ENCODE results near the gene SLC44A5. TPM values are rescaled to one million over a fixed set of nuclear protein-coding genes. Genes with fewer than 3 reads are reported as not detected.
"Not testable (repeated sequence)": the region's sequence is repeated elsewhere in the genome, so short reads cannot be mapped to it uniquely, and the experiment has no call there.

The SLC44A5 gene
- total RNA-seq, 1 donor from 2014 or later, result under 0.01 TPM

- no peaks in the 10 kb centered on the region for H3K27me3 ChIP-seq (ENCODE audit: control insufficient read depth in 3 of 3, insufficient read depth in 3 of 3, low read length in 3 of 3)
- H3K4me3 ChIP-seq (ENCODE audit: low read length in 3 of 3), result no peak overlapping the region
- H3K27ac ChIP-seq (ENCODE audit: low read depth, low read length), result no peak overlapping the region
- no peak overlapping the region for H3K9ac ChIP-seq (ENCODE audit: low read depth in 1 of 3, low read length in 3 of 3)
- H3K9me3 ChIP-seq (ENCODE audit: control insufficient read depth in 3 of 3, low read length in 3 of 3), result no peaks in the 10 kb centered on the region
- H3K4me1 ChIP-seq (ENCODE audit: control insufficient read depth in 3 of 3, insufficient read depth in 3 of 3, low read length in 3 of 3), result no peaks in the 10 kb centered on the region
- H3K36me3 ChIP-seq (ENCODE audit: control insufficient read depth in 3 of 3, insufficient read depth in 3 of 3, low read length in 3 of 3), result no peaks in the 10 kb centered on the region
Measured at GRCh38 chr1:75594327-75594726, 16.6 kb downstream of the SLC44A5 start.

GRCh38 chr1:75593457-75593856 lies 17.5 kb downstream of the SLC44A5 start:
- not testable (repeated sequence) for H3K4me1 ChIP-seq (ENCODE audit: control insufficient read depth in 3 of 3, insufficient read depth in 3 of 3, low read length in 3 of 3); H3K9me3 ChIP-seq (ENCODE audit: control insufficient read depth in 3 of 3, low read length in 3 of 3)

GRCh38 chr1:75589637-75590036 lies 21.3 kb downstream of the SLC44A5 start:
- no peaks in the 10 kb centered on the region for H3K9me3 ChIP-seq (ENCODE audit: control insufficient read depth in 3 of 3, low read length in 3 of 3)
- H3K4me1 ChIP-seq (ENCODE audit: control insufficient read depth in 3 of 3, insufficient read depth in 3 of 3, low read length in 3 of 3), result no peaks in the 10 kb centered on the region
- H3K9ac ChIP-seq (ENCODE audit: low read depth in 1 of 3, low read length in 3 of 3), result no peak overlapping the region
- no peak overlapping the region for H3K27ac ChIP-seq (ENCODE audit: low read depth, low read length)
- no peaks in the 10 kb centered on the region for H3K36me3 ChIP-seq (ENCODE audit: control insufficient read depth in 3 of 3, insufficient read depth in 3 of 3, low read length in 3 of 3)
- no peaks in the 10 kb centered on the region for H3K27me3 ChIP-seq (ENCODE audit: control insufficient read depth in 3 of 3, insufficient read depth in 3 of 3, low read length in 3 of 3)
- no peak overlapping the region for H3K4me3 ChIP-seq (ENCODE audit: low read length in 3 of 3)

More at GRCh38 chr1:75593457-75593856, 17.5 kb downstream of the SLC44A5 start:
- H3K27ac ChIP-seq (ENCODE audit: low read depth, low read length); H3K4me3 ChIP-seq (ENCODE audit: low read length in 3 of 3); H3K36me3 ChIP-seq (ENCODE audit: control insufficient read depth in 3 of 3, insufficient read depth in 3 of 3, low read length in 3 of 3); H3K27me3 ChIP-seq (ENCODE audit: control insufficient read depth in 3 of 3, insufficient read depth in 3 of 3, low read length in 3 of 3); H3K9ac ChIP-seq (ENCODE audit: low read depth in 1 of 3, low read length in 3 of 3): not testable (repeated sequence)

- H3K4me1 ChIP-seq (ENCODE audit: control insufficient read depth in 3 of 3, insufficient read depth in 3 of 3, low read length in 3 of 3), result no peaks in the 10 kb centered on the region
- no peak overlapping the region for H3K27ac ChIP-seq (ENCODE audit: low read depth, low read length)
- no peak overlapping the region for H3K9ac ChIP-seq (ENCODE audit: low read depth in 1 of 3, low read length in 3 of 3)
- H3K36me3 ChIP-seq (ENCODE audit: control insufficient read depth in 3 of 3, insufficient read depth in 3 of 3, low read length in 3 of 3), result no peaks in the 10 kb centered on the region
- no peak overlapping the region for H3K4me3 ChIP-seq (ENCODE audit: low read length in 3 of 3)
- no peaks in the 10 kb centered on the region for H3K9me3 ChIP-seq (ENCODE audit: control insufficient read depth in 3 of 3, low read length in 3 of 3)
- H3K27me3 ChIP-seq (ENCODE audit: control insufficient read depth in 3 of 3, insufficient read depth in 3 of 3, low read length in 3 of 3), result no peaks in the 10 kb centered on the region
Measured at GRCh38 chr1:75588779-75589475, 22.0 kb downstream of the SLC44A5 start.

- no peaks in the 10 kb centered on the region for H3K36me3 ChIP-seq (ENCODE audit: control insufficient read depth in 3 of 3, insufficient read depth in 3 of 3, low read length in 3 of 3)
- H3K27ac ChIP-seq (ENCODE audit: low read depth, low read length), result no peak overlapping the region
- H3K9ac ChIP-seq (ENCODE audit: low read depth in 1 of 3, low read length in 3 of 3), result no peak overlapping the region
- H3K4me3 ChIP-seq (ENCODE audit: low read length in 3 of 3), result no peak overlapping the region
- no peaks in the 10 kb centered on the region for H3K4me1 ChIP-seq (ENCODE audit: control insufficient read depth in 3 of 3, insufficient read depth in 3 of 3, low read length in 3 of 3)
- no peaks in the 10 kb centered on the region for H3K9me3 ChIP-seq (ENCODE audit: control insufficient read depth in 3 of 3, low read length in 3 of 3)
- H3K27me3 ChIP-seq (ENCODE audit: control insufficient read depth in 3 of 3, insufficient read depth in 3 of 3, low read length in 3 of 3), result no peaks in the 10 kb centered on the region
Measured at GRCh38 chr1:75587692-75588091, 23.2 kb downstream of the SLC44A5 start.

GRCh38 chr1:75583282-75583681 lies 27.6 kb downstream of the SLC44A5 start:
- Histone ChIP-seq H3K36me3 (ENCODE audit: control insufficient read depth in 3 of 3, insufficient read depth in 3 of 3, low read length in 3 of 3) (no peaks in the 10 kb centered on the region), H3K4me1 (ENCODE audit: control insufficient read depth in 3 of 3, insufficient read depth in 3 of 3, low read length in 3 of 3) (no peaks in the 10 kb centered on the region), H3K9ac (ENCODE audit: low read depth in 1 of 3, low read length in 3 of 3) (no peak overlapping the region), H3K4me3 (ENCODE audit: low read length in 3 of 3) (no peak overlapping the region), H3K27ac (ENCODE audit: low read depth, low read length) (no peak overlapping the region), H3K9me3 (ENCODE audit: control insufficient read depth in 3 of 3, low read length in 3 of 3) (no peaks in the 10 kb centered on the region), H3K27me3 (ENCODE audit: control insufficient read depth in 3 of 3, insufficient read depth in 3 of 3, low read length in 3 of 3) (no peaks in the 10 kb centered on the region)

- Histone ChIP-seq H3K36me3 (ENCODE audit: control insufficient read depth in 3 of 3, insufficient read depth in 3 of 3, low read length in 3 of 3) (no peaks in the 10 kb centered on the region), H3K27me3 (ENCODE audit: control insufficient read depth in 3 of 3, insufficient read depth in 3 of 3, low read length in 3 of 3) (no peaks in the 10 kb centered on the region), H3K4me3 (ENCODE audit: low read length in 3 of 3) (no peak overlapping the region), H3K27ac (ENCODE audit: low read depth, low read length) (no peak overlapping the region), H3K4me1 (ENCODE audit: control insufficient read depth in 3 of 3, insufficient read depth in 3 of 3, low read length in 3 of 3) (no peaks in the 10 kb centered on the region), H3K9ac (ENCODE audit: low read depth in 1 of 3, low read length in 3 of 3) (no peak overlapping the region), H3K9me3 (ENCODE audit: control insufficient read depth in 3 of 3, low read length in 3 of 3) (no peaks in the 10 kb centered on the region)
Measured at GRCh38 chr1:75582725-75583261, 28.1 kb downstream of the SLC44A5 start.

- Histone ChIP-seq H3K9ac (ENCODE audit: low read depth in 1 of 3, low read length in 3 of 3) (no peak overlapping the region), H3K36me3 (ENCODE audit: control insufficient read depth in 3 of 3, insufficient read depth in 3 of 3, low read length in 3 of 3) (no peaks in the 10 kb centered on the region), H3K9me3 (ENCODE audit: control insufficient read depth in 3 of 3, low read length in 3 of 3) (no peaks in the 10 kb centered on the region), H3K4me1 (ENCODE audit: control insufficient read depth in 3 of 3, insufficient read depth in 3 of 3, low read length in 3 of 3) (no peaks in the 10 kb centered on the region), H3K27me3 (ENCODE audit: control insufficient read depth in 3 of 3, insufficient read depth in 3 of 3, low read length in 3 of 3) (no peaks in the 10 kb centered on the region), H3K4me3 (ENCODE audit: low read length in 3 of 3) (no peak overlapping the region), H3K27ac (ENCODE audit: low read depth, low read length) (no peak overlapping the region)
Measured at GRCh38 chr1:75579046-75579445, 31.9 kb downstream of the SLC44A5 start.

GRCh38 chr1:75575837-75576236 lies 35.1 kb downstream of the SLC44A5 start:
- H3K4me3 ChIP-seq (ENCODE audit: low read length in 3 of 3), result no peak overlapping the region
- H3K4me1 ChIP-seq (ENCODE audit: control insufficient read depth in 3 of 3, insufficient read depth in 3 of 3, low read length in 3 of 3), result no peaks in the 10 kb centered on the region
- no peak overlapping the region for H3K27ac ChIP-seq (ENCODE audit: low read depth, low read length)
- H3K27me3 ChIP-seq (ENCODE audit: control insufficient read depth in 3 of 3, insufficient read depth in 3 of 3, low read length in 3 of 3), result no peaks in the 10 kb centered on the region
- H3K36me3 ChIP-seq (ENCODE audit: control insufficient read depth in 3 of 3, insufficient read depth in 3 of 3, low read length in 3 of 3), result no peaks in the 10 kb centered on the region
- H3K9me3 ChIP-seq (ENCODE audit: control insufficient read depth in 3 of 3, low read length in 3 of 3), result no peaks in the 10 kb centered on the region
- no peak overlapping the region for H3K9ac ChIP-seq (ENCODE audit: low read depth in 1 of 3, low read length in 3 of 3)

GRCh38 chr1:75567191-75567590 lies 43.7 kb downstream of the SLC44A5 start:
- H3K36me3 ChIP-seq (ENCODE audit: control insufficient read depth in 3 of 3, insufficient read depth in 3 of 3, low read length in 3 of 3), result no peaks in the 10 kb centered on the region
- no peaks in the 10 kb centered on the region for H3K27me3 ChIP-seq (ENCODE audit: control insufficient read depth in 3 of 3, insufficient read depth in 3 of 3, low read length in 3 of 3)
- no peaks in the 10 kb centered on the region for H3K9me3 ChIP-seq (ENCODE audit: control insufficient read depth in 3 of 3, low read length in 3 of 3)
- no peak overlapping the region for H3K9ac ChIP-seq (ENCODE audit: low read depth in 1 of 3, low read length in 3 of 3)
- H3K4me3 ChIP-seq (ENCODE audit: low read length in 3 of 3), result no peak overlapping the region
- no peaks in the 10 kb centered on the region for H3K4me1 ChIP-seq (ENCODE audit: control insufficient read depth in 3 of 3, insufficient read depth in 3 of 3, low read length in 3 of 3)
- no peak overlapping the region for H3K27ac ChIP-seq (ENCODE audit: low read depth, low read length)
